ENCODE measurements around the gene KIAA1328.
"Not testable (repeated sequence)": the region's sequence is repeated elsewhere in the genome, so short reads cannot be mapped to it uniquely, and the experiment has no call there.

The KIAA1328 gene

DNA sequence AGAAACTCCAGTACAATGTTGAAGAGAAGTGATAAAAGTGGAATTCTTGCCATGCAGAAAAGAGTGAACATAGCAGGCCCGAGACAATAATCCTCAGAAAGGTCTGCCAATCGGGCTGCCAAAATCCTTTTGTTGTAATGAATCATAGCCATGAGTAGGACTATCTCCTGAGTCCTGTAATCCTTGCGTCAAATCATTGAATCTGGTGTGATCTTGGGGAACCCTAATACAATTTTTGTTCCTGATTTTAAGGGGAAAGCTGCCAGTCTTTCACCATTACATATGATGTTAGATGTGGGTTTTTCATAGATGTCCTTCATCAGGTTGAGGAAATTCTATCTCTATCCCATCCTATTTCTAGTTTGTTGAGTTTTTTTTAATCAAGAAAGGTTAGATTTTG lies 2.4 kb upstream of the KIAA1328 start:
- DNase-seq: no peak

GRCh38 chr18:36828157-36828629 lies 734 bp upstream of the KIAA1328 start:
- DNase-seq: peak; percentile 21

DNA sequence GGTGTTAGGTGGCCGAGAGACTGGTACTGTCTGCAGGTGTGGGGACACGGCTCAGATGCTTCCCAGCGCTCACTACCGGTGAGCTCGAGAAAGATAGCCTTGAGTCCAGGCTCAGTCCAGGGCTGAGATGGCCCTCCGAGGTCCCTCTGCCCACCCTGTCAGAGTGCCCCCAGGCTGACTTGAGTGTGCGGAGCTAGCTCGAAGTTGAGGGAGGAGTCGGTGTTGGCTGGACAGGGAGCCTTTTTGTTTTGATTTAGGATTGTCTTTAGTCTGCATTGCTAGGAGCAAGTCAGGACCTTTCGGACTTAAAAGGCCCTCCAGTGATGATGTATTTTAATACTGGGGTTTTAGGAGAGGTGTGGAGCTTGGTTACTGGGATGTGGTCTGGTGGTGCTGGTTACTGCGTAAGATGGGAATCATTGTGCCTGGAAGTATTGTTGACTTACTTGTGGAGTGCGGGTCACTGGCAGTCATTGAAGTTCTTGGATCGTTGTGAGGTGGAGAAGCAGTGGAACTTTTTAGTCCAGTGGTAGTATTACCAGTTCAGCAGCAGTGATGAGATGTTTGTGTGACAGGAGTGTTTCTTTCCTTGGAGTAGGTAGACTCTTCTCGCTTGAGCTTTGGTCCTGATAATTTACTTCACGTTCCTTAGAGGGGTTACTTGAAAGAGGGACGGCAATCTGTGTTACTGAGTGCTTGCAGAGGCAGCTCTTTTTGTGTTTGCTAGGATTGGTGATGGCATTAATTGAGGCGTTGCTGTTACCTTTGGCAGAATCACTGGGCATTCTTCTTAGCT lies 633 bp downstream of the KIAA1328 start:
- no peak for DNase-seq

GRCh38 chr18:36830158-36830495 lies 1.2 kb downstream of the KIAA1328 start:
- no peak for DNase-seq

GRCh38 chr18:36831139-36831538 lies 2.2 kb downstream of the KIAA1328 start:
- DNase-seq: no peak

GRCh38 chr18:36833120-36833519 lies 4.2 kb downstream of the KIAA1328 start:
- DNase-seq: no peak

DNA sequence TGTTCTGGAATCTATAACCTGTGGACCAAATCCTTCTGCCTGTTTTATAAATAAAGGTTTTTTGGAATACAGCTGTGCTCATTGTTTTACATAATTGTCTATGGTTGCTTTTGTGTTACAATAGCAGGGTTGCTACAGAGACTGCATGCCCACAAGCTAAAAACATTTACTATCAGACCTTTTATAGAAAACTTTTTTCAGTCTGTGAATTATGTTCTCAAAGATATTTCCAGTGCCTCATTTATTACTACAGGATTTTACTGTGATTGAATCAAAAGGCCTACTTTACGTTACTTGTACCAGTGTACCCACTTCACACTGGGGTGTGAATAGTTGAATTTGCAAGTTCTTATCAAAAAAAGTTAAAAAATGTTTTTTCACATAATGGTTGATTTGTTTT lies 7.0 kb downstream of the KIAA1328 start:
- no peak for DNase-seq

GRCh38 chr18:36839835-36840234 lies 10.9 kb downstream of the KIAA1328 start:
- DNase-seq: no peak

GRCh38 chr18:36843199-36843598 lies 14.3 kb downstream of the KIAA1328 start:
- DNase-seq: no peak

GRCh38 chr18:36843784-36844183 lies 14.9 kb downstream of the KIAA1328 start:
- no peak for DNase-seq

DNA sequence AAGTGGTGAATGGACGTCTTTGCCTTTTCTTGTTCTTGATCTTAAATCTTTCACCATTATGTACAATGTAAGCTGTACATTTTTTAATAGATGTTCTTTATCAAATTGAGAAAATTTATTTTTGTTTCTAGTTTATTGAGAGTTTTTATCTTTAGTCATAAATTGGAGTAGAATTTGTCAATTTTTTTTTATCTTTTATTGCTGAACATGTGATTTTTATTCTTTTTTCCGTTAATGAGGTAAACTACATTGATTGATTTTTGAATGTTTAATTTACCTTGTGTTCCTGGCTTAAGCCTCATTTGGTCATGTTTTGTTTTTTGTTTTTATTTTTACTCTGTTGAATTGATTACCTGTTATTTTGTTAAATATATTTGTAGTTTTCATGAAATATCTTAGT lies 19.7 kb downstream of the KIAA1328 start:
- no peak for DNase-seq

GRCh38 chr18:36849288-36850006 lies 20.5 kb downstream of the KIAA1328 start:
- no peak for DNase-seq

GRCh38 chr18:36850527-36851201 lies 21.7 kb downstream of the KIAA1328 start:
- DNase-seq: no peak

GRCh38 chr18:36851202-36851590 lies 22.3 kb downstream of the KIAA1328 start:
- no peak for DNase-seq

- DNase-seq: no peak
These were observed 27.9 kb downstream of the KIAA1328 start for GRCh38 chr18:36856815-36857214.

- no peak for DNase-seq
These were observed 33.3 kb downstream of the KIAA1328 start for GRCh38 chr18:36862182-36862581.

GRCh38 chr18:36867056-36867455 lies 38.1 kb downstream of the KIAA1328 start:
- DNase-seq: no peak

DNA sequence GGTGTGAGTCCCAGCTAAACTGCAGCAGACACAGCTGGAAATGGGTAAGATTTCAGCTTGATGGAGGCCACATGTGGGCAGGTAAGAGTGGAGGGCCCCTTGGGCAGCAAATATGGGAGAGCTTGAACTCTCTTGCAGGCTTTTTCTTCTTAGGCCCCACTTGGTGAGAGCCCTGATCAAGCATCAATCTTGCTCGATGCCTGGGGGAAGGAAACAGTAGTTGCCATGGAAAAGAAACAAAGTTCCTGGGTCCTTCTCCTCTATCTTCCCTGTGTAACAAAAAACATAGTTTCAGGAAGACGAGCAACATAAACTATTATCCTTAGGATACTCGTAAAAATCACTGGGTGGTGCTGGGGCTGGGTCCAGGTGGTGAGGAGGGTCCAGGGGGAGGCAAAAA lies 42.9 kb downstream of the KIAA1328 start:
- no peak for DNase-seq

DNA sequence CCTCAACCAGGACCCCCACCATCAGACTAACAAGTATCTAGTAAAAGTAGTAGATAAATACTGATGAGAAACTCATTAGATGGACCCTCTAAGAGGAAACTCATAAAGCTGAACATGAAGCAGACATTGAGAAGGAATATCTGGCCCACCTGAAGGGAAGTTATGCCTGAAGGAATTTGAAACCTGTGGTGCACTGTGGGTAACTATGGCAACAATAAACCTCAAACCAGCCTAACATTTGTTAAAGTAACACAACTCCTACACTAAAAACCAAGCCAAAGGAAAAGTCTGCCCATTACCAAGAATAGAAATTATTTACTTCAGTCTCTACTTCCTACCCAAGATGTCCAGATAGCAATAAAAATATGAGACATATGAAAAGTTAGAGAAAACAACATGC lies 43.4 kb downstream of the KIAA1328 start:
- no peak for DNase-seq

DNA sequence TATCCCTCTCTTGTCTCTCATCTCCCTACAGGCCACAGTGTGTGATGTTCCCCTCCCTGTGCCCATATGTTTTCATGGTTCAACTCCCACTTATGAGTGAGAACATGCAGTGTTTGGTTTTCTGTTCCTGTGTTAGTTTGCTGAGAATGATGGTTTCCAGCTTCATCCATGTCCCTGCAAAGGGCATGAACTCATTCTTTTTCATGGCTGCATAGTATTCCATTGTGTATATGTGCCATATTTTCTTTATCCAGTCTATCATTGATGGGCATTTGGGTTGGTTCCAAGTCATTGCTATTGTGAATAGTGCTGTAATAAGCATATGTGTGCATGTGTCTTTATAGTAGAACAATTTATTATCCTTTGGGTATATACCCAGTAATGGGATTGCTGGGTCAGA lies 44.9 kb downstream of the KIAA1328 start:
- DNase-seq: not testable (repeated sequence)

DNA sequence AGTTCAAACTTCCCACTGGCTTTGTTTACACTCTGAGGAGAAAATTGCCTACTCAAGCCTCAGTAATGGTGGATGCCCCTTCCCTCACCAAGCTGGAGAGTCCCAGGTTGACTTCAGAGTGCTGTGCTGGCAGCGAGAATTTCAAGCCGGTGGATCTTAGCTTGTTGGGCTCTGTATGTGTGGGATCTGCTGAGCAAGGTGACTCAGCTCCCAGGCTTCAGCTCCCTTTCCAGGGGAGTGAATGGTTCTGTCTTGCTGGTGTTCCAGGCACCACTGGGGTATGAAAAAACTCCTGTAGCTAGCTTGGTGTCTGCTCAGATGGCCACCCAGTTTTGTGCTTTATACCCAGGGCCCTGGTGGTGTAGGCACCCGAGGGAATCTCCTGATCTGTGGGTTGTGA lies 50.9 kb downstream of the KIAA1328 start:
- not testable (repeated sequence) for DNase-seq

DNA sequence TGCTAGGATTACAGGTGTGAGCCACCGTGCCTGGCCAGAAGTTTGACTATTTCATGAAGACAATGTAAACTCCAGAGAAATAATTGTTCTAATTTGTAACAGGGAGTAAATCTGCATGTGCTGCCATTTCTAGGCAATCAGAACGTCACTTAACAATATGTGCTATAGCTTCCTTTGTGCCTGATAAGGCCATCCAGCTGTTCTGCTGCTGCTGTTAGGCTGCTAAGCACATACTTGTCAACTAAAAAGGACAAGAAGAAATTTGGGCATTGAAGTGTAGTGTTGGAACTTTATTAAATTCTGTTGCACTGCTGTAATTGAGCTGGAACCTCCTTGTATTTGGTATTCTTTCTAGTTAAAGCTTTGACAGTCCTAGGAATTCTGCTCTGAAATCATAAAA lies 57.1 kb downstream of the KIAA1328 start:
- DNase-seq: no peak

GRCh38 chr18:36887114-36887513 lies 58.2 kb downstream of the KIAA1328 start:
- no peak for DNase-seq

DNA sequence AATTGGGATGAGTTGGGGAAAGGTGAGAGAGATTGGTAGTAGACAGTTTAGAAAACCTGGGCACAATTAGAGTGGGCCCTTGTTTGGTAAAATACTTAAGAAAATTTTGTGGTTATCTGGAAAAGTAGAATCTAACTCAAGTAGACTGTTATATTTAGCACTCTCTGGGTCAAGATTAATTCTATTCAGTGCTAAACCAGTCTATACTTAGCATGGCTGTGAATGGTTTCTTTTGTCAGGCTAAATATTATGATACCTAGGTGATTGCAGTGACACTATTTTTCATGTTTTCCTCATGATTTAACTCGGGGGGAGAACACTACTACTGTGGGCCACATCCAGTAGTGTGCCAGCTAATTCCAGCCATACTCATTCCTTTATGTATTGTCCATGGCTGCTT lies 58.9 kb downstream of the KIAA1328 start:
- no peak for DNase-seq

Measured in effector CD4-positive, alpha-beta T cell (primary cell).